GM12878 (cell line): ENCODE data around the gene ARHGAP45. TPM values are rescaled to one million over a fixed set of nuclear protein-coding genes. Genes with fewer than 3 reads are reported as not detected.

ENCODE experiments used
- BACH1 ChIP-seq: fragments of 450-650 bp; IDR thresholded peaks from 2 replicates; pipeline ENCODE4 v1.6.1; 2017; ENCODE audit warnings: mild to moderate bottlenecking, borderline replicate concordance
- BHLHE40 ChIP-seq, 2 experiments: fragments of 450-650 bp in 1 of 2; IDR thresholded peaks; 2 replicates each; pipeline ENCODE4 v1.6.1; 2011 to 2017; ENCODE audit warnings: low read depth in 2 of 2, borderline replicate concordance in 1 of 2, improper control_type of control experiment in 1 of 2, low read length in 1 of 2, mild to moderate bottlenecking in 1 of 2
- CEBPB ChIP-seq, 2 experiments: fragments of 150-350 bp in 1 of 2; IDR thresholded peaks; 2 replicates each; pipeline ENCODE4 v1.6.1; 2012 to 2014; ENCODE audit warnings: low read depth in 2 of 2, low read length in 2 of 2, borderline replicate concordance in 1 of 2, inconsistent platforms in 1 of 2
- FOXM1 ChIP-seq: IDR thresholded peaks from 2 replicates; pipeline ENCODE4 v1.6.1; 2012; ENCODE audit warnings: low read depth, mild to moderate bottlenecking, inconsistent platforms, low read length, moderate library complexity
- HDAC2 ChIP-seq: fragments of 200-600 bp; sonication (generic); IDR thresholded peaks from 2 replicates; pipeline ENCODE4 v1.6.1; 2017
- HDGF ChIP-seq: fragments of 450-650 bp; IDR thresholded peaks from 2 replicates; pipeline ENCODE4 v1.6.1; 2016; ENCODE audit warnings: antibody characterized with exemption
- LARP7 ChIP-seq: fragments of 450-650 bp; IDR thresholded peaks from 2 replicates; pipeline ENCODE4 v1.6.1; 2017; ENCODE audit warnings: mild to moderate bottlenecking
- MXI1 ChIP-seq: fragments of 150-350 bp; IDR thresholded peaks from 2 replicates; pipeline ENCODE4 v1.6.1; 2011; ENCODE audit warnings: low read depth, mild to moderate bottlenecking, inconsistent platforms, low read length, improper control_type of control experiment
- NFIC ChIP-seq: IDR thresholded peaks from 2 replicates; pipeline ENCODE4 v1.6.1; 2012; ENCODE audit warnings: low read depth, mild to moderate bottlenecking, inconsistent platforms, low read length, moderate library complexity
- NR2F1 ChIP-seq: fragments of 450-650 bp; conservative IDR thresholded peaks from 2 replicates; pipeline ENCODE4 v1.6.1; 2017; ENCODE audit warnings: mild to moderate bottlenecking
- PAX8 ChIP-seq: fragments of 450-650 bp; IDR thresholded peaks from 2 replicates; pipeline ENCODE4 v1.6.1; 2017; ENCODE audit warnings: mild to moderate bottlenecking, moderate library complexity
- POLR2A ChIP-seq: IDR thresholded peaks from 2 replicates; pipeline ENCODE4 v1.6.1; 2011; ENCODE audit warnings: low read depth, mild to moderate bottlenecking, low read length
- POLR2AphosphoS5 ChIP-seq: IDR thresholded peaks from 2 replicates; pipeline ENCODE4 v1.6.1; 2011; ENCODE audit warnings: mild to moderate bottlenecking, low read length, inconsistent platforms
- RUNX3 ChIP-seq: IDR thresholded peaks from 2 replicates; pipeline ENCODE4 v1.6.1; 2012; ENCODE audit warnings: low read length, inconsistent platforms
- SMC3 ChIP-seq: IDR thresholded peaks from 2 replicates; pipeline ENCODE4 v1.6.1; 2011; ENCODE audit warnings: low read length, improper control_type of control experiment, borderline replicate concordance
- SREBF1 ChIP-seq: IDR thresholded peaks from 2 replicates; pipeline ENCODE4 v1.6.1; 2012; ENCODE audit warnings: mild to moderate bottlenecking, low read length
- SUZ12 ChIP-seq: fragments of 200-600 bp; sonication (generic); IDR thresholded peaks from one replicate; pipeline ENCODE4 v1.6.1; 2018; ENCODE audit warnings: antibody characterized with exemption, mild to moderate bottlenecking; ENCODE audit not compliant: unreplicated experiment
- WRNIP1 ChIP-seq: IDR thresholded peaks from 2 replicates; pipeline ENCODE4 v1.6.1; 2011; ENCODE audit warnings: low read depth, low read length, improper control_type of control experiment, borderline replicate concordance
- YY1 ChIP-seq: IDR thresholded peaks from 2 replicates; pipeline ENCODE4 v1.6.1; 2011; ENCODE audit warnings: low read depth, mild to moderate bottlenecking, low read length
- ZNF207 ChIP-seq: fragments of 450-650 bp; IDR thresholded peaks from 2 replicates; pipeline ENCODE4 v1.6.1; 2014; ENCODE audit warnings: antibody characterized with exemption, mild to moderate bottlenecking, borderline replicate concordance
- ZSCAN29 ChIP-seq: fragments of 450-650 bp; IDR thresholded peaks from 2 replicates; pipeline ENCODE4 v1.6.1; 2017; ENCODE audit warnings: mild to moderate bottlenecking, moderate library complexity
- polyA plus RNA-seq, 11 experiments: library from polyadenylated mRNA; depleted of rRNA in 4 of 11; unstranded in 6 of 11; stranded (reverse) in 5 of 11; fragments of >200 nt; fragmentation: Nextera tagmentation in 4 of 11; fragmentation: Illumina TruSeq in 1 of 11; extraction: Ambion mirVana in 4 of 11; extraction: Trizol in 1 of 11; gene quantifications; 1 replicate in 1 of 11; 2 replicates in 10 of 11; pipeline versions ENCODE4 v1.2.1 to v1.2.3, GENCODE V29; 2011 to 2016; ENCODE audit warnings: inconsistent platforms in 2 of 11, missing spikeins in 2 of 11, low read depth in 1 of 11
- total RNA-seq, 4 experiments: library from RNA; depleted of rRNA in 3 of 4; stranded (reverse); fragments of >200 nt in 3 of 4; fragmentation: Illumina TruSeq in 1 of 4; extraction: Trizol in 1 of 4; gene quantifications; 2 replicates each; pipeline versions ENCODE4 v1.2.1 to v1.2.3, GENCODE V29; 2013 to 2021
- TF ChIP-seq, protein P1 (sequence below), 3 experiments: IDR thresholded peaks in 2 of 3; conservative IDR thresholded peaks in 1 of 3; 2 replicates each; pipeline ENCODE4 v1.5.1; 2011; ENCODE audit warnings: low read depth in 3 of 3, low read length in 3 of 3, mild to moderate bottlenecking in 3 of 3, control low read depth in 2 of 3, moderate library complexity in 2 of 3, inconsistent platforms in 1 of 3, mixed read lengths in 1 of 3; ENCODE audit not compliant: control insufficient read depth in 2 of 3, insufficient read depth in 1 of 3; ENCODE audit errors: extremely low read depth in 1 of 3
- TF ChIP-seq, protein P2 (sequence below): IDR thresholded peaks from 2 replicates; pipeline ENCODE4 v1.6.1; 2011; ENCODE audit warnings: borderline replicate concordance, low read depth, mild to moderate bottlenecking, moderate library complexity, mixed read lengths, low read length; ENCODE audit not compliant: insufficient read depth; ENCODE audit errors: extremely low read length
- TF ChIP-seq, protein P3 (sequence below): IDR thresholded peaks from 2 replicates; pipeline ENCODE4 v1.6.1; 2012; ENCODE audit warnings: low read depth, low read length, improper control_type of control experiment
- TF ChIP-seq, protein P4 (sequence below): fragments of 450-650 bp; IDR thresholded peaks from 2 replicates; pipeline ENCODE4 v1.6.1; 2017; ENCODE audit warnings: mild to moderate bottlenecking, moderate library complexity

ARHGAP45 gene
- total and polyA plus RNA-seq, 10 of the 15 experiments (the other 5 are each of a cell fraction or from before 2014, with no cell fraction given) = 1.4 to 151 (median 59.9) TPM

DNA sequence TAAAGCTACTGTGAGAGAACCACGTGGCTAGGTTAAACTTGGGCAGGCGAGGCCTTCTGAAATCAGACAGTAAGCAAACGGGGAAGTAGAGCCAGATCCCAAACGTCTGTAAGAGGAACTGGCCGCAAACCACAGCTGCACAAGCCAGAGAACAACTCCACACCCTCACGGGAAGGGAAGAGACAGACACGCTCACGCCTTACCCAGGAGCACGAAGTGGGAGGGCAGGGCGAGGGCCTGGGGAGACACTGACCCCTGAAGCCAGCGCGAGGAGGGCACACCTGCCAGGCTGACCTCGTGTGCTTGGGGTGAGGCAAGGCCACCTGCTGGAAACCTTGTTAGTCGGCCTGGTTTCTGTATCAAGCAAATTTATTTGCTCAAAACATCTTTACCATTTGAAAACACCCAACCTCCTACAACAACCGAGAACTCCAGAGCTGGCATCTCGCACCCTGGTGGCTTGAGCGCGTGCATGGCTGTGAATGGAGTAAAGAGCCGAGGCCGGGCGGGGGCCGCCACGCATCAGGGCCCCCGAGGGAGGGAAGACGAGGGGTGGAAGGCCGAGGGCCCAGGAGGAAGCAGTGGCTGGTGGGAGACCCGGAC lies 20.9 kb downstream of the ARHGAP45 start (continued):
- TF ChIP-seq, protein P1, sequence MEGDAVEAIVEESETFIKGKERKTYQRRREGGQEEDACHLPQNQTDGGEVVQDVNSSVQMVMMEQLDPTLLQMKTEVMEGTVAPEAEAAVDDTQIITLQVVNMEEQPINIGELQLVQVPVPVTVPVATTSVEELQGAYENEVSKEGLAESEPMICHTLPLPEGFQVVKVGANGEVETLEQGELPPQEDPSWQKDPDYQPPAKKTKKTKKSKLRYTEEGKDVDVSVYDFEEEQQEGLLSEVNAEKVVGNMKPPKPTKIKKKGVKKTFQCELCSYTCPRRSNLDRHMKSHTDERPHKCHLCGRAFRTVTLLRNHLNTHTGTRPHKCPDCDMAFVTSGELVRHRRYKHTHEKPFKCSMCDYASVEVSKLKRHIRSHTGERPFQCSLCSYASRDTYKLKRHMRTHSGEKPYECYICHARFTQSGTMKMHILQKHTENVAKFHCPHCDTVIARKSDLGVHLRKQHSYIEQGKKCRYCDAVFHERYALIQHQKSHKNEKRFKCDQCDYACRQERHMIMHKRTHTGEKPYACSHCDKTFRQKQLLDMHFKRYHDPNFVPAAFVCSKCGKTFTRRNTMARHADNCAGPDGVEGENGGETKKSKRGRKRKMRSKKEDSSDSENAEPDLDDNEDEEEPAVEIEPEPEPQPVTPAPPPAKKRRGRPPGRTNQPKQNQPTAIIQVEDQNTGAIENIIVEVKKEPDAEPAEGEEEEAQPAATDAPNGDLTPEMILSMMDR (IDR thresholded peaks at IDR 0.05 in 2 of 3, conservative IDR thresholded peaks at IDR 0.05 in 1 of 3; ENCODE audit: control insufficient read depth in 2 of 3, extremely low read depth in 1 of 3, insufficient read depth in 1 of 3, low read depth in 3 of 3, low read length in 3 of 3) = peak in 2 of 3 experiments; percentile 9 to 26; a peak in 2 of 6 replicates
- TF ChIP-seq CEBPB (IDR thresholded peaks at IDR 0.05; ENCODE audit: borderline replicate concordance in 1 of 2, low read depth in 2 of 2, low read length in 2 of 2) (no peak), BACH1 (0 out of 2 replicates have a peak, but pooled peaks have one; percentile 45), MXI1 (0 out of 2 replicates have a peak, but pooled peaks have one; percentile 16), YY1 (no peak), SMC3 (no peak), HDAC2 (no peak), WRNIP1 (no peak), PAX8 (no peak), RUNX3 (peak; percentile 83), HDGF (no peak), FOXM1 (0 out of 2 replicates have a peak, but pooled peaks have one; percentile 5), LARP7 (no peak), NFIC (peak; percentile 15; the same call in 1 of the 2 replicates), POLR2A (peak; percentile 71), NR2F1 (peak; percentile 75), ZNF207 (no peak), SREBF1 (no peak), ZSCAN29 (no peak), SUZ12 (no peak), POLR2AphosphoS5 (peak; percentile 66), BHLHE40 (IDR thresholded peaks at IDR 0.05; ENCODE audit: borderline replicate concordance in 1 of 2, low read depth in 2 of 2, low read length in 1 of 2) (peak; percentile 69 to 76; a peak in 3 of 4 replicates)
- TF ChIP-seq, protein P2, sequence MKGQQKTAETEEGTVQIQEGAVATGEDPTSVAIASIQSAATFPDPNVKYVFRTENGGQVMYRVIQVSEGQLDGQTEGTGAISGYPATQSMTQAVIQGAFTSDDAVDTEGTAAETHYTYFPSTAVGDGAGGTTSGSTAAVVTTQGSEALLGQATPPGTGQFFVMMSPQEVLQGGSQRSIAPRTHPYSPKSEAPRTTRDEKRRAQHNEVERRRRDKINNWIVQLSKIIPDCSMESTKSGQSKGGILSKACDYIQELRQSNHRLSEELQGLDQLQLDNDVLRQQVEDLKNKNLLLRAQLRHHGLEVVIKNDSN = no peak
- TF ChIP-seq, protein P3, sequence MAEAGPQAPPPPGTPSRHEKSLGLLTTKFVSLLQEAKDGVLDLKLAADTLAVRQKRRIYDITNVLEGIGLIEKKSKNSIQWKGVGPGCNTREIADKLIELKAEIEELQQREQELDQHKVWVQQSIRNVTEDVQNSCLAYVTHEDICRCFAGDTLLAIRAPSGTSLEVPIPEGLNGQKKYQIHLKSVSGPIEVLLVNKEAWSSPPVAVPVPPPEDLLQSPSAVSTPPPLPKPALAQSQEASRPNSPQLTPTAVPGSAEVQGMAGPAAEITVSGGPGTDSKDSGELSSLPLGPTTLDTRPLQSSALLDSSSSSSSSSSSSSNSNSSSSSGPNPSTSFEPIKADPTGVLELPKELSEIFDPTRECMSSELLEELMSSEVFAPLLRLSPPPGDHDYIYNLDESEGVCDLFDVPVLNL = no peak
- TF ChIP-seq, protein P4, sequence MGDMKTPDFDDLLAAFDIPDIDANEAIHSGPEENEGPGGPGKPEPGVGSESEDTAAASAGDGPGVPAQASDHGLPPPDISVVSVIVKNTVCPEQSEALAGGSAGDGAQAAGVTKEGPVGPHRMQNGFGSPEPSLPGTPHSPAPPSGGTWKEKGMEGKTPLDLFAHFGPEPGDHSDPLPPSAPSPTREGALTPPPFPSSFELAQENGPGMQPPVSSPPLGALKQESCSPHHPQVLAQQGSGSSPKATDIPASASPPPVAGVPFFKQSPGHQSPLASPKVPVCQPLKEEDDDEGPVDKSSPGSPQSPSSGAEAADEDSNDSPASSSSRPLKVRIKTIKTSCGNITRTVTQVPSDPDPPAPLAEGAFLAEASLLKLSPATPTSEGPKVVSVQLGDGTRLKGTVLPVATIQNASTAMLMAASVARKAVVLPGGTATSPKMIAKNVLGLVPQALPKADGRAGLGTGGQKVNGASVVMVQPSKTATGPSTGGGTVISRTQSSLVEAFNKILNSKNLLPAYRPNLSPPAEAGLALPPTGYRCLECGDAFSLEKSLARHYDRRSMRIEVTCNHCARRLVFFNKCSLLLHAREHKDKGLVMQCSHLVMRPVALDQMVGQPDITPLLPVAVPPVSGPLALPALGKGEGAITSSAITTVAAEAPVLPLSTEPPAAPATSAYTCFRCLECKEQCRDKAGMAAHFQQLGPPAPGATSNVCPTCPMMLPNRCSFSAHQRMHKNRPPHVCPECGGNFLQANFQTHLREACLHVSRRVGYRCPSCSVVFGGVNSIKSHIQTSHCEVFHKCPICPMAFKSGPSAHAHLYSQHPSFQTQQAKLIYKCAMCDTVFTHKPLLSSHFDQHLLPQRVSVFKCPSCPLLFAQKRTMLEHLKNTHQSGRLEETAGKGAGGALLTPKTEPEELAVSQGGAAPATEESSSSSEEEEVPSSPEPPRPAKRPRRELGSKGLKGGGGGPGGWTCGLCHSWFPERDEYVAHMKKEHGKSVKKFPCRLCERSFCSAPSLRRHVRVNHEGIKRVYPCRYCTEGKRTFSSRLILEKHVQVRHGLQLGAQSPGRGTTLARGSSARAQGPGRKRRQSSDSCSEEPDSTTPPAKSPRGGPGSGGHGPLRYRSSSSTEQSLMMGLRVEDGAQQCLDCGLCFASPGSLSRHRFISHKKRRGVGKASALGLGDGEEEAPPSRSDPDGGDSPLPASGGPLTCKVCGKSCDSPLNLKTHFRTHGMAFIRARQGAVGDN = peak; percentile 91
